ENCODE measurements around the gene TRANK1. TPM values are rescaled to one million over a fixed set of nuclear protein-coding genes. Genes with fewer than 3 reads are reported as not detected.
A peak's percentile ranks its signal among the peaks of the same experiment; 100 is the strongest.

The TRANK1 gene
- polyA plus RNA-seq, 1 donor from 2014 or later, result 11.6 TPM

- no peaks in the 10 kb centered on the region for H3F3A ChIP-seq (ENCODE audit: insufficient read depth, low read length, poor library complexity, severe bottlenecking)
- no peaks in the 10 kb centered on the region for H4K20me1 ChIP-seq (ENCODE audit: insufficient read depth)
- TF ChIP-seq TAF1 (IDR thresholded peaks at IDR 0.05; ENCODE audit: low read depth) (no peak), POLR2AphosphoS5 (IDR thresholded peaks at IDR 0.05) (no peak), EP300 (conservative IDR thresholded peaks at IDR 0.05; ENCODE audit: poor library complexity, severe bottlenecking) (peak; percentile 33)
- no peaks in the 10 kb centered on the region for H3K9me2 ChIP-seq (ENCODE audit: insufficient read depth, low read length)
- no peaks in the 10 kb centered on the region for H3K27me3 ChIP-seq (ENCODE audit: insufficient read depth, low read depth, low read length)
- no peaks in the 10 kb centered on the region for H3K36me3 ChIP-seq (ENCODE audit: insufficient read depth, low read length)
- H3K79me2 ChIP-seq (replicated peaks; ENCODE audit: insufficient read depth, low read length), result no peaks in the 10 kb centered on the region
- peak overlapping the region; percentile 27 for H3K4me2 ChIP-seq (ENCODE audit: low read length)
- no peak overlapping the region for H3K4me3 ChIP-seq (ENCODE audit: low read length)
- no peak overlapping the region for H2AFZ ChIP-seq (ENCODE audit: low read depth, low read length)
- H3K9me3 ChIP-seq (ENCODE audit: low read length), result no peaks in the 10 kb centered on the region
- no peak overlapping the region for H3K9ac ChIP-seq (ENCODE audit: low read length)
- peak overlapping the region; percentile 29 for H3K27ac ChIP-seq (ENCODE audit: low read length)
Observed at GRCh38 chr3:36957862-36958686, 13.2 kb upstream of the TRANK1 start.

- no peak for TF ChIP-seq POLR2AphosphoS5 (IDR thresholded peaks at IDR 0.05)
- Histone ChIP-seq H3K36me3 (ENCODE audit: insufficient read depth, low read length) (no peaks in the 10 kb centered on the region), H3K9ac (ENCODE audit: low read length) (no peak overlapping the region), H3K4me2 (ENCODE audit: low read length) (no peak overlapping the region), H3K27ac (ENCODE audit: low read length) (no peak overlapping the region), H3K9me2 (ENCODE audit: insufficient read depth, low read length) (no peaks in the 10 kb centered on the region), H2AFZ (ENCODE audit: low read depth, low read length) (no peak overlapping the region), H3F3A (ENCODE audit: insufficient read depth, low read length, poor library complexity, severe bottlenecking) (no peaks in the 10 kb centered on the region), H4K20me1 (ENCODE audit: insufficient read depth) (no peaks in the 10 kb centered on the region), H3K9me3 (ENCODE audit: low read length) (no peaks in the 10 kb centered on the region), H3K27me3 (ENCODE audit: insufficient read depth, low read depth, low read length) (no peaks in the 10 kb centered on the region), H3K4me3 (ENCODE audit: low read length) (no peak overlapping the region), H3K79me2 (replicated peaks; ENCODE audit: insufficient read depth, low read length) (no peaks in the 10 kb centered on the region)
Observed at GRCh38 chr3:36957063-36957462, 12.2 kb upstream of the TRANK1 start.

GRCh38 chr3:36956155-36956554 lies 11.3 kb upstream of the TRANK1 start:
- no peak overlapping the region for H3K27ac ChIP-seq (ENCODE audit: low read length)
- TF ChIP-seq SMC3 (conservative IDR thresholded peaks at IDR 0.05; ENCODE audit: poor library complexity) (no peak), RAD21 (conservative IDR thresholded peaks at IDR 0.05) (no peak), EZH2 (IDR thresholded peaks at IDR 0.05; ENCODE audit: borderline replicate concordance, insufficient read depth, low read length, poor library complexity, severe bottlenecking) (no peak), MXI1 (conservative IDR thresholded peaks at IDR 0.05; ENCODE audit: poor library complexity, severe bottlenecking) (no peak), TAF1 (IDR thresholded peaks at IDR 0.05; ENCODE audit: low read depth) (no peak), EP300 (conservative IDR thresholded peaks at IDR 0.05; ENCODE audit: poor library complexity, severe bottlenecking) (no peak), POLR2AphosphoS5 (IDR thresholded peaks at IDR 0.05) (no peak), REST (IDR thresholded peaks at IDR 0.05; ENCODE audit: borderline replicate concordance) (no peak), CTCF (IDR thresholded peaks at IDR 0.05; ENCODE audit: poor library complexity, severe bottlenecking) (no peak)
- no peak overlapping the region for H3K9ac ChIP-seq (ENCODE audit: low read length)
- H2AFZ ChIP-seq (ENCODE audit: low read depth, low read length), result no peak overlapping the region
- no peaks in the 10 kb centered on the region for H3K36me3 ChIP-seq (ENCODE audit: insufficient read depth, low read length)
- H3K27me3 ChIP-seq (ENCODE audit: insufficient read depth, low read depth, low read length), result no peaks in the 10 kb centered on the region
- H3K9me2 ChIP-seq (ENCODE audit: insufficient read depth, low read length), result no peaks in the 10 kb centered on the region
- H3K9me3 ChIP-seq (ENCODE audit: low read length), result no peaks in the 10 kb centered on the region
- no peak overlapping the region for H3K4me2 ChIP-seq (ENCODE audit: low read length)
- no peaks in the 10 kb centered on the region for H3K79me2 ChIP-seq (replicated peaks; ENCODE audit: insufficient read depth, low read length)
- H4K20me1 ChIP-seq (ENCODE audit: insufficient read depth), result no peaks in the 10 kb centered on the region
- H3F3A ChIP-seq (ENCODE audit: insufficient read depth, low read length, poor library complexity, severe bottlenecking), result no peaks in the 10 kb centered on the region
- H3K4me3 ChIP-seq (ENCODE audit: low read length), result no peak overlapping the region
